Mucosa of rectum (tissue), 2 donors: ENCODE data around the gene BRAT1.

ENCODE experiments used
- H3K27ac ChIP-seq, 2 donors: one replicate each; pipeline ENCODE4 v1.7.0; 2013; ENCODE audit warnings: inconsistent platforms in 2 of 2, low read depth in 2 of 2, low read length in 2 of 2
- H3K27me3 ChIP-seq, 2 donors: one replicate each; pipeline ENCODE4 v1.7.0; 2013; ENCODE audit warnings: low read length in 2 of 2; ENCODE audit not compliant: control insufficient read depth in 2 of 2, insufficient read depth in 2 of 2
- H3K36me3 ChIP-seq, 2 donors: one replicate each; pipeline ENCODE4 v1.7.0; 2013; ENCODE audit warnings: low read length in 2 of 2; ENCODE audit not compliant: control insufficient read depth in 2 of 2, insufficient read depth in 2 of 2
- H3K4me1 ChIP-seq, 2 donors: one replicate each; pipeline ENCODE4 v1.7.0; 2013; ENCODE audit warnings: low read length in 2 of 2, mild to moderate bottlenecking in 1 of 2; ENCODE audit not compliant: control insufficient read depth in 2 of 2, insufficient read depth in 2 of 2
- H3K4me3 ChIP-seq, 2 donors: one replicate each; pipeline ENCODE4 v1.7.0; 2013; ENCODE audit warnings: low read length in 2 of 2
- H3K9ac ChIP-seq, 2 donors: one replicate each; pipeline ENCODE4 v1.7.0; 2013; ENCODE audit warnings: low read length in 2 of 2, low read depth in 1 of 2, mild to moderate bottlenecking in 1 of 2
- H3K9me3 ChIP-seq, 2 donors: one replicate each; pipeline ENCODE4 v1.7.0; 2013; ENCODE audit warnings: low read length in 2 of 2; ENCODE audit not compliant: control insufficient read depth in 2 of 2
- donor health status: healthy.
- donor health status: Normal muscosa, but diverticular disease.

BRAT1 gene

GRCh38 chr7:2517678-2518507, 37.4 kb downstream of the BRAT1 start:
- Histone ChIP-seq H3K9ac (peak overlapping the region in 1 of 2 donors; percentile 41), H3K27me3 (no peaks in the 10 kb centered on the region), H3K27ac (no peak overlapping the region), H3K9me3 (no peaks in the 10 kb centered on the region), H3K4me1 (peaks cover 24 to 35% of the 10 kb centered on the region in 2 donors), H3K4me3 (no peak overlapping the region), H3K36me3 (no peaks in the 10 kb centered on the region)

DNA sequence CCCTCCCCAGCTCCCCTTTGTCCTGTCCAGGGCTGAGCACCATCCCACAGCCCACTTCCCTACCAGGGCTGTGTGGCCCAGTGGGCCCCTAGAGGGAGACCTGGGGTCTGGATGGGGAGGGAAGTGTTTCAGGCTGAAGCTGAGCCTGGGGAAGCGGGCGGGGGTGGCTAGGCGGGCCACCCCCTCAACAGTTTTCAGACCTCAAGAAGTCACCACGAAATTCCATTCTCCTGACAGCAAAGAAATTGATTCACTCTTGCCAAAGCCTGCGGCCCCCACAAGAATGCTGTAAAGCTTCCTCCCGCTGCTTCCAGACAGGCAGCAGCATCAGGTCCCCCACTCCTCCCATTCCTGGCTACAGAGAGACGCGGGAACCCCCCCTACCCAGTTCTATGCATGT, 38.3 kb downstream of the BRAT1 start:
- Histone ChIP-seq H3K4me1 (peaks cover 23 to 36% of the 10 kb centered on the region in 2 donors), H3K9ac (no peak overlapping the region), H3K4me3 (no peak overlapping the region), H3K36me3 (no peaks in the 10 kb centered on the region), H3K27ac (no peak overlapping the region), H3K9me3 (no peaks in the 10 kb centered on the region), H3K27me3 (no peaks in the 10 kb centered on the region)

GRCh38 chr7:2516194-2516555, 39.1 kb downstream of the BRAT1 start:
- Histone ChIP-seq H3K36me3 (no peaks in the 10 kb centered on the region), H3K9ac (no peak overlapping the region), H3K4me3 (no peak overlapping the region), H3K4me1 (peaks cover 23 to 39% of the 10 kb centered on the region in 2 donors), H3K27ac (no peak overlapping the region), H3K27me3 (no peaks in the 10 kb centered on the region), H3K9me3 (no peaks in the 10 kb centered on the region)

DNA sequence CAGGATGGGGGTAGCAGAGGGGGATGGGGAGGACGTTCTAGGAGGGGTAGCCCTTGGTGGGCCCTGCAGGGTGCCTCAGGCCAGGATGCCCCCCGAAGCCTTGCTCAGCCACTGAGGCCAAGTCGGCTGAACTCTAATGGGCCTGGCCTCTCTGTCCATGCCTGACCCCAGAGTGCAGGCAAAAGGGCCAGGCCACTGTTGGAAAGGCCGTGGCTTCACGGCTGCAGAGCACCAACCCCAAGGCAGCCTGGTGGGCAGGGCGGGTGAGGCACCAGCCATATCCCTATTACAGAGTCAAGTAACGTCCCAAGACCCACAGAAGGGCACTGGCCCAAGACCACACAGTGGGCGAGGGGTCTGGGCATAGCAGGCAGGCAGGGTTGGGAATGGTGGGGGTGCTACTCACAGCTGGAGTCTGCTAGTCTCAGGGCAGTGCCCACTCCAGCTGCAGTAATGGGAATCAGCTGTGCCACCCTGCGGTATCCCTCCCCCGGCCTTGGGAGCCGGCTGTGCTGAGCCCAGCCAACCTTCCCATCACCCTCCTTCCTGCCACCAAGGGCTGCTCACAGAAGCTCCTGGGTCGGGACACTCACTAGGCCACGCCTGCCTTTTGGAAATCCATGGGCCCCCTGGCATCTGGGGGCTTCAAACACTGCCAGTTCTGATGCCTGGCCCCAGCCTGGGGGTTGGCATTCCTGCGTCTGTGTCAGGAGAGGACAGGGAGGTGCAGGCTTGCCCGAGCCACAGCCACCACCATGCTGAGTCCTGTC, 39.7 kb downstream of the BRAT1 start:
- Histone ChIP-seq H3K36me3 (no peaks in the 10 kb centered on the region), H3K27me3 (no peaks in the 10 kb centered on the region), H3K4me3 (no peak overlapping the region), H3K9me3 (no peaks in the 10 kb centered on the region), H3K27ac (no peak overlapping the region), H3K4me1 (peaks cover 26 to 44% of the 10 kb centered on the region in 2 donors), H3K9ac (no peak overlapping the region)

DNA sequence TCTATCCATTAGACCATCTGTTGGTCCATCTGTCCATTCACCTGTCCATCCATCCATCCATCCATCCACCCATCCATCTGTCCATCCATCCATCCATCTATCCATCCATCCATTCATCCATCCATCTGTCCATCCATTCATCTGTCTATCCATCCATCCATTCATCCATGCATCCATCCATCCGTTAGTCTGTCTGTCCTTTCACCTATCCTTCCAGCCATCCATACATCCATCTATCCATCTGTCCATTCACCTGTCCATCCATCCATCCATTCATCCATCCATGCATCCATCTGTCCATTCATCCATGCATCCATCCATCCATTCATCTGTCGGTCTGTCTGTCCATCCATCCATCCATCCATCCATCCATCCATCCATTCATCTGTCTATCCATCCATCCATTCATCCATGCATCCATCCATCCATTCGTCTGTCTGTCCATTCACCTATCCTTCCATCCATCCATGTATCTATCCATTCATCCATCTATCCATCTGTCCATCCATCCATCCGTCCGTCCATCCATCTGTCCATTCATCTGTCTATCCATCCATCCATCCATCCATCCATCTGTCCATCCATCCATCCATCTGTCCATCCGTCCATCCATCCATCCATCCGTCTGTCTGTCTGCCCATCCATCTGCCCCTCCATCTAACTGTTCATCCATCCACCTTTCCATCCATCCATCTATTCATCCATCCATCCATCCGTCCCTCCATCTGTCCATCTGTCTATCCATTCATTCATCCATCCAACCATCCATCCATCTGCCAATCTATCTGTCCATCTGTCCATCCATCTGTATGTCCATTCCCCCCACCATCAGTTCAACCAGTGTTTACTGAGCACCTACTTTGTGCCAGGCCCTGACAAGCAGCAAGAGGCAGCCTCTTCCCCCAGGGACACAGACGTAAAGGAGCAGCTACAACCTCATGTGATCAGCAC, 40.6 kb downstream of the BRAT1 start:
- Histone ChIP-seq H3K27me3 (no peaks in the 10 kb centered on the region), H3K9me3 (no peaks in the 10 kb centered on the region), H3K36me3 (no peaks in the 10 kb centered on the region), H3K4me1 (peaks cover 30 to 43% of the 10 kb centered on the region in 2 donors), H3K27ac (no peak overlapping the region), H3K9ac (no peak overlapping the region), H3K4me3 (no peak overlapping the region)

GRCh38 chr7:2513702-2514101, 41.6 kb downstream of the BRAT1 start:
- no peaks in the 10 kb centered on the region for H3K27me3 ChIP-seq
- H3K9me3 ChIP-seq: no peaks in the 10 kb centered on the region
- peaks cover 25 to 37% of the 10 kb centered on the region in 2 donors for H3K4me1 ChIP-seq
- H3K27ac ChIP-seq: no peak overlapping the region
- no peak overlapping the region for H3K9ac ChIP-seq
- no peak overlapping the region for H3K4me3 ChIP-seq
- H3K36me3 ChIP-seq: no peaks in the 10 kb centered on the region

DNA sequence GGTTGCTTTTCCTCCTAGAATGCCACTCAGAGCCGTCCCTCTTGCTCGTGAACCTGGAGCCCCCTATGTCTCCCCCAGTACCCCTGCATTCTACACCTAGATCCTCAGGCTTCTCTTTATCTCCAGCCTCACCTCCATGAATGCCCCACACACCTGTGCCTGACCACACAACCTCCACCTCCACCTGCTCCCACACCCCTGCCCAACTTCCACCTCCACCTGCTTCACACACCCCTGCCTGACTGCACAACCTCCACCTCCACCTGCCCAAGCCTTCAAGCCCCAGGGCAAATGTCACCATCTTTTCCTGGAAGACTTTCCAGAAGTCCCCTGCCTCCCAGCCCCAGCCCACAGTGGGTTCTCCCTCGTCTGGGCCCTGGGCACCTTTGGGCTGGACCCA, 42.6 kb downstream of the BRAT1 start:
- H3K9me3 ChIP-seq: no peaks in the 10 kb centered on the region
- H3K9ac ChIP-seq: no peak overlapping the region
- no peaks in the 10 kb centered on the region for H3K36me3 ChIP-seq
- H3K4me1 ChIP-seq: peaks cover 23 to 28% of the 10 kb centered on the region in 2 donors
- H3K27ac ChIP-seq: no peak overlapping the region
- H3K27me3 ChIP-seq: no peaks in the 10 kb centered on the region
- no peak overlapping the region for H3K4me3 ChIP-seq

DNA sequence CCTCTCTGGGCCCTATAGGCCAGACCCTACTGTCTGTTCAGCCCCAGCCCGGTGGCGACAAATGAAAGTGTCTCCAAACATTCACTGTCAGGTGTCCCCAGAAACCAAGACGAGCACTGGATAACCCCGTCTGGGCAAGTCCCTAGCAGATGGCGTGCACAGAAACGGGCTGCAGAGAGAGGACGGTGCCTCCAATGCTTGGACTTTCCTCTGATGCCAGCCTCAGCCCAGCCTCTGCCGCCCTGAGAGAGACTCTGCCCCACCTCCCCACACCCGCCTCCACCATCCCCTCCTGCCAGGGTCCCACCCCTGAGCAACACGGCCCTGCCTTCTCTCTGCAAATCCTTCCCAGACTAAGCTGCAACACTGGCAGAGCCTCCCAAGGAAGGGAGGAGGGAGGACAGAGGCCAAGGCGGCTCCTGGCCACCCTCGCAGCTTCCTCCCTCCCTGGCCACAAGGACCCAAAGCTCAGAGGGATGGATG, 43.1 kb downstream of the BRAT1 start:
- Histone ChIP-seq H3K36me3 (no peaks in the 10 kb centered on the region), H3K4me1 (peaks cover 23 to 27% of the 10 kb centered on the region in 2 donors), H3K9ac (peak overlapping the region in 1 of 2 donors; percentile 54), H3K4me3 (peak overlapping the region in 1 of 2 donors; percentile 22), H3K27me3 (no peaks in the 10 kb centered on the region), H3K9me3 (no peaks in the 10 kb centered on the region), H3K27ac (peak overlapping the region; percentile 50 to 79)

GRCh38 chr7:2511769-2512168, 43.6 kb downstream of the BRAT1 start:
- Histone ChIP-seq H3K9me3 (no peaks in the 10 kb centered on the region), H3K4me3 (peak overlapping the region in 1 of 2 donors; percentile 22), H3K4me1 (peaks cover 23 to 27% of the 10 kb centered on the region in 2 donors), H3K36me3 (no peaks in the 10 kb centered on the region), H3K27me3 (no peaks in the 10 kb centered on the region), H3K27ac (peak overlapping the region; percentile 50 to 79), H3K9ac (peak overlapping the region; percentile 17 to 54)
